ENCODE data around the gene CCDC7.

- no peak for TF ChIP-seq CTCF (IDR thresholded peaks at IDR 0.05; ENCODE audit: low read length)
- no peak for TF ChIP-seq EZH2 (optimal IDR thresholded peaks at IDR 0.05; ENCODE audit: low read depth, low read length)
These were observed 448.1 kb downstream of the CCDC7 start for GRCh38 chr10:32893916-32894664.

All from MM.1S (cell line).